Tibial nerve (tissue), 3 donors: ENCODE data around the gene NPAS1.
"Not testable (repeated sequence)": the region's sequence is repeated elsewhere in the genome, so short reads cannot be mapped to it uniquely, and the experiment has no call there.

Source experiments
- POLR2A ChIP-seq, 2 donors: fragments of 450-650 bp; IDR thresholded peaks; one replicate each; pipeline ENCODE4 v1.6.1; 2017; ENCODE audit warnings: antibody characterized with exemption in 2 of 2, mild to moderate bottlenecking in 2 of 2, moderate library complexity in 2 of 2
- TF ChIP-seq, protein P1 (sequence below), 5 experiments: fragments of 200-600 bp in 3 of 5; fragments of 450-650 bp in 2 of 5; sonication (generic) in 3 of 5; IDR thresholded peaks; one replicate each; pipeline ENCODE4 v1.5.1; 2016 to 2019; ENCODE audit warnings: antibody characterized with exemption in 5 of 5, mild to moderate bottlenecking in 3 of 5, moderate library complexity in 2 of 5

- TF ChIP-seq POLR2A (IDR thresholded peaks at IDR 0.05): not testable (repeated sequence)
- TF ChIP-seq, protein P1, sequence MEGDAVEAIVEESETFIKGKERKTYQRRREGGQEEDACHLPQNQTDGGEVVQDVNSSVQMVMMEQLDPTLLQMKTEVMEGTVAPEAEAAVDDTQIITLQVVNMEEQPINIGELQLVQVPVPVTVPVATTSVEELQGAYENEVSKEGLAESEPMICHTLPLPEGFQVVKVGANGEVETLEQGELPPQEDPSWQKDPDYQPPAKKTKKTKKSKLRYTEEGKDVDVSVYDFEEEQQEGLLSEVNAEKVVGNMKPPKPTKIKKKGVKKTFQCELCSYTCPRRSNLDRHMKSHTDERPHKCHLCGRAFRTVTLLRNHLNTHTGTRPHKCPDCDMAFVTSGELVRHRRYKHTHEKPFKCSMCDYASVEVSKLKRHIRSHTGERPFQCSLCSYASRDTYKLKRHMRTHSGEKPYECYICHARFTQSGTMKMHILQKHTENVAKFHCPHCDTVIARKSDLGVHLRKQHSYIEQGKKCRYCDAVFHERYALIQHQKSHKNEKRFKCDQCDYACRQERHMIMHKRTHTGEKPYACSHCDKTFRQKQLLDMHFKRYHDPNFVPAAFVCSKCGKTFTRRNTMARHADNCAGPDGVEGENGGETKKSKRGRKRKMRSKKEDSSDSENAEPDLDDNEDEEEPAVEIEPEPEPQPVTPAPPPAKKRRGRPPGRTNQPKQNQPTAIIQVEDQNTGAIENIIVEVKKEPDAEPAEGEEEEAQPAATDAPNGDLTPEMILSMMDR (IDR thresholded peaks at IDR 0.05): not testable (repeated sequence)
Observed at GRCh38 chr19:47050562-47050961, 30.9 kb downstream of the NPAS1 start.
